GM21723 (cell line): ENCODE measurements around the gene FANCC.

Source experiments
- ATAC-seq: cut with Tn5 transposase; IDR thresholded peaks from one replicate; pipeline ENCODE4 v1.9.1; 2021; ENCODE audit warnings: mild to moderate bottlenecking, moderate library complexity; ENCODE audit not compliant: unreplicated experiment

FANCC gene

DNA sequence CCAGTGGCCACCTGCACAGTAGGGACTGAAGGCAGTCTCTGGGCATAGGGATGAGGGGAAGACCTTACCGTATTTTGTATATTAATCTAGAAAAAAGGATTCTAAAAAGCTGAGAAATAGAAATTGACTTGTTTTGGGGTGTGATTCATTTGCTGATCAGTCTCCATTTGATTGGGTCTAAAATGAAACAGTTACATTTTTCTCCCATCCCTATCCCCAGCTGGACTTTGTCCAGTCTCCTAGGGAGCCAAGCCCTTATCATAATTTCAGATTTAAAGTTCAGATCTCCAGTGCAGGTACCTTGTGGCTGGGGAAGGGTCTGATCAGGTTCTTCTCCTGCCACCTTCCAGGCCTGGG lies 240.8 kb downstream of the FANCC start:
- ATAC-seq: no peak

DNA sequence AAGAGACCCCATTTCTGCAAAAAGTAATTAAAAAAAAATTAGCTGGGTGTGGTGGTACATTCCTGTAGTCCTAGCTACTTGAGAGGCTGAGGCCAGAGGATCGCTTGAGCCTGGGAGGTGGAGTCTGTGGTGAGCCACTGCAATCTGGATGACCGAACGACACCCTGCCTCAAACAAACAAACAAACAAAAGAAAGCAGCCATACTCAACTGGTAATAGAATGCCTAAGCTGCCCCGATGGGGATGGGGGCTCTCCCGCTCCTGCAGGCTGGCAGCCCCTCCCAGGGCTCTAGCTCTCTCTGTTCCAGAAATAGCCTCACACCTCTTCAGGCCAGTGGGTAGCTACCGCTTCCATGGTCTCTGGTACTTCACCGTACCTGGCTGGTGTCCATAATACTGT lies 241.8 kb downstream of the FANCC start:
- no peak for ATAC-seq

DNA sequence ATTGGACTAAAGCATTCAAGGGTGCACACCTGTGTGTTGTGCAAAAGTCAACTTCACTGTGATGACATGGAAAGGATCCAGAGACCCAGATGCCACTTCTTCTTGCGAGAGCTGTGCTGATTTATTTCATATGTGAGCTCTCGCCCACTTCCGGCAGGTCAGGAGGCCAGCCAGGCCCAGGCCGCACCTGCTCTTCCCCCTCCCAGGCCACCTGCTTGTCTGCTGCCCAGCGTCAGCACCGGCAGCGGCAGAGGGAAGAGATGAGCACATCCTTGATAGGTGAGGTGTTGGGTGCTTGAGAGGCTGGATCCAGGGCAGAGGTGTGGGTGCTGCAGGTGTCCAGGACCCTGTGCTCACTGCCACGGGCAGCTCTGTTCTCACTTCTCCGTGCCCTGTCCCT lies 242.9 kb downstream of the FANCC start:
- no peak for ATAC-seq

DNA sequence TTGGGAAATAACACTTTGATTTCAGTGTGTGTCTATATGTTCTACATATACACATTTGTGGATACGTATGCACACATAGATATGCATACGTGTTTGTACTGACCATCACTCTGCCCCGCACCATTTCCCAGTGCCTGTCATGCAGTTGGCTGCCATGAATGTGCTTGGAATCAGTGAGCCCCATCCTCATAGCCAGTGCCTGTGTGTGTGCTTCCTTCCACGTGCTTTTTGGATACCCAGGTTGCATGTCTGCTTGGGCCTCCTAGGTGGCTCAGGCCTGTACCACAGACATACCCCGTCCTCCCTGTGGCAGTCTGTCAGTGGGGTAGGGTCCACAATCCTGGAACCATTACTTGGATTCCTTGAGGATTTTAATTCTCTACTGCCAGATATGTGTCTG lies 243.6 kb downstream of the FANCC start:
- no peak for ATAC-seq

DNA sequence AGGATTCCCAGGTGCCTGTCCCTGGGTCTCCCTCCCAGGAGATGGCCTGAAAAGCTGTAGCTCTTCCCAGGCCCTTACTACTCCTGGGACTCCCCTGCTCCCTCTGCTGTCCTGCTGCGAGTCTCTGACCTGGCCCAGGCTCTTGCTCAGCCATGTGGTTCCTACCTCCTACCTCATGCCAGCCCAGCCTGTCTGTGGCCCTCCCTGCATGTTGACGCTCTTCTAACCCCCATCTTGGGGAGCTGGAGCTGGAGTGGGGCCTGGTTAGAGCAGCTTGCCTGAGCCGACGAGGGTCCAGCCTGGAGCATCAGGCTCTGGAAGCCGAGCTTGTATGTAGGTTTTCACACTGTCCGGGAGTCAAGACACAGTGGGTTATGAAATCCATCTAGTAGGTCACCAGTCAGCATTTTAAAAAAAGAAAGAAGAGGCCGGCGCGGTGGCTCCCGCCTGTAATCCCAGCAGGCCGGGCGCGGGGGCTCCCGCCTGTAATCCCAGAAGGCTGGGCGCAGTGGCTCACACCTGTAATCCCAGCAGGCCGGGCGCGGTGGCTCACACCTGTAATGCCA lies 244.4 kb downstream of the FANCC start:
- ATAC-seq: no peak

DNA sequence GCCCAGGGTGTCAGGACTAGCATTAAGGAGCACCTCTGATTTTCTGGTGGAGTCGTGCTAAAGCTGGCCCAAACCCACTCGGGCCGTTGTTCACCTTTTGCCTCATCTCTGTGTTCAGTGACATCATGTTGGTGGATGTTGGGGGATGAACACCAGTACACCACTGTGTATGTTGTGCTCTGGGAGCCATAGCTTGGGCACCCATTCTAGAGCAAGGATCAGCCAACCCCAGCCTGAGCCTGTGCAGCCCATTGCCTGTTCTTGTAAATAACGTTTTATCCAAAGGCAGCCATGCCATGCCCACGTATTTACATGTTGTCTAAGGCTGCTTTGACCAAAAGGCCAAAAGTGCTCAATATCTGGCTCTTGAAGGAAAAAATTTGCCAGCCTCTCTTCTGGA lies 245.6 kb downstream of the FANCC start:
- no peak for ATAC-seq

DNA sequence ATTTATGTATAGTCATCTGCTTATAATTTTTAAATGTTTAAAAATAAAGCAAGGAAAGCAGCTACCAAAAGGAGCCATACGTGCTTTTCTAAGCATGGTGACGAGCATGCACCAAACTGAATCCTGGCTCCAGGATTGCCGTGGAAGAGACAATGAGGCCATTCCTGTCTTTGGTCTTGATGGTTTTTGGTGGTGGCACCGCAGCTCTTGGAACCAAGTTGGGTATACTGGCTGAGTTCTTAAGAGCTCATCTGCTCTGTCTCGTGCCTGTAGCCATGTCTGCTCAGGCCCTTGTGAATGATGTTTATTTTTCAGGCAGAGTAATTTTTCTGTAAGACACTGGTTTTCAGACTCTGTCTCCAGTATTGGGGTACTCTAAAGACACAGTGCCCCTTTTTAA lies 246.1 kb downstream of the FANCC start:
- ATAC-seq: no peak

DNA sequence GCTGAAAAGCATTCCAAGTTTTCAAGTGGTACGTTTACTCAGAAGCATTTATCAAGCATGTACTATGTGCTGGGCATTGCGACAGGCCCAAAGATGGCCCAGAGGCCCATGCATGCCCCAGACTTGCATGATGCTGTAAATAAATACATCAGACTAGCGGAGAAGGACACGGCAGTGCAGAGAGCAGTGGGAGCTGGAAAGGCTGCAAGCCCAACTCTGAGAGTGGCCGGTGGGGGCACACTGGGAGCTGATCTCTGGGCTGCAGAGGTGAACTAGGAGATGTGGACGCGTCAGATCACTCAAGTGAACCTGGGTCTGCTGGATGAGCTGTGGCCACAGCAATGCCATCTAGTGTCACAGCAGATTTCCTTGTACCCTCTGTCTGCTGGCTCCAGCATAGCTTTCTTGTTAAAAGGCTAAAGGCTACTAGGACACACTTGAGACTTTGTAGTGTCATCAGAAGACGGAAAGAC lies 246.9 kb downstream of the FANCC start:
- no peak for ATAC-seq

DNA sequence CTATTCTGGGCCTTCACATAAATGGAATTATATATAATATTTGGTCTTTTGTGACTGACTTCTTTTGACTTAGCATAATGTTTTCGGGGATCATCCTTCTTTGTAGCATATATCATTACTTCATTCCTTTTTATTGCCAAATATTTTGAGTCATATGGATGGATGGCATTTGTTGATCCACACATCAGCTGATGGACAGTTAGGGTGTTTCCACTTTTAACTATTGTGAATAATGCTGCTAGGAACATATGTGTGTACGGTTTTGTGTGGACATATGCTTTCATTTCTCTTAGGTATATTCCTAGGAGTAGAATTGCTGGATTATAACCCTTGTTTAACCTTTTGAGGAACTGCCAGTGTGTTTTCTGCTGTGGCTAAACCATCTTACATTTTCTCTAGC lies 249.6 kb downstream of the FANCC start:
- no peak for ATAC-seq

DNA sequence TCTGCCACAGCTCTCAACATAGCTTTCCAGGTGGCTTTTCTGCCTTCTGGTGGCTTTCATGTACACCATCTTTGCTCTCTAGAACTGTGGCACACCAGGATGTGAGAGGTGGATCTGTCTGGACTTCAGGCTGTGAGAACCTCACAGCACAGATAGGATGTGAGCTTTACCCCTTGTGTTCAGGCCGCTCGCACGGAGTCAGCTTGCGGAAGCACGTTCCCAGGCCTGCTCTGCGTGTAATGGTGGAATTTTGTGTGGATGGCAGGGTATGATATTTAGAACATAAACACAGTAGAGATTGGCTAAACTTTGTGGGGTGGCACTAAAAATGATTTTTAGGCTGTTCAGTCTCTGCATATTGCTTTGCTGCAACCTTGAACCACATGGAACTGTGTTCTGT lies 250.5 kb downstream of the FANCC start:
- ATAC-seq: no peak

DNA sequence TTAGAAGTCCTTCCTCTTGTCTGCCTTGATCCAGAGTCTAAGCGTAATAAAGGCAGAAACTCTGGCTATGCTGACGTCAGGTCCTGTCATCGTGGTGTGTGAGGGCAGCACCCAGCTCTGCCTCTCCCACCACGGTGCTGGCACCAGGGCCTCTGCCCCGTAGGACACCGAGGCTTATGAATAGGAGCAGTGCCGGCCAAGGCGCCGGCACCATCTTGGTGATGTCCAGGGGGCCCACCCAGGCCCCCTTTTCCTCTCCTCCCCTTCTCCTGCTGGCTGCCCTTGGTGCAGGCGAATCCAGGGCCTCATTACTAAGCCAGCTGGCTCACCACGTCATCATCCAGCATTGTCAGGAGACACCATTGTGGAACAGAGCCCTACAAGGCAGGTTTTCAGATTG lies 252.3 kb downstream of the FANCC start:
- no peak for ATAC-seq

DNA sequence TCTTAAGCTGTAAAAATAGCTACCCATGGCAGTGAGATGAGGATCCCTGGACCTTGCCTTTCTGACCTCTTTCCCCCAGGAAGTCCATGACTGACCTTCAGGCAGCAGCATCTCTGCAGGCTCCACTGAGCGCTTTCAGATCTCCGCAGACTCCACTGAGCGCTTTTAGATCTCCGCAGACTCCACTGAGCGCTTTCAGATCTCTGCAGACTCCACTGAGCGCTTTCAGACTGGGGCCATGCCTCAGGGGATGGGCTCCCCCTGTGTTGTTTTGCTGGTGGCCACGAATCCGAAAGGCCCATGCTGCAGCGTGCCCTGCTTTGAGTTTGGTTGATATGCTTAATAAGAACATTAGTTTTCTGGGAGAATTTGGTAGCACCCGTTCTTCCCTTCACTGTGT lies 254.2 kb downstream of the FANCC start:
- ATAC-seq: no peak

DNA sequence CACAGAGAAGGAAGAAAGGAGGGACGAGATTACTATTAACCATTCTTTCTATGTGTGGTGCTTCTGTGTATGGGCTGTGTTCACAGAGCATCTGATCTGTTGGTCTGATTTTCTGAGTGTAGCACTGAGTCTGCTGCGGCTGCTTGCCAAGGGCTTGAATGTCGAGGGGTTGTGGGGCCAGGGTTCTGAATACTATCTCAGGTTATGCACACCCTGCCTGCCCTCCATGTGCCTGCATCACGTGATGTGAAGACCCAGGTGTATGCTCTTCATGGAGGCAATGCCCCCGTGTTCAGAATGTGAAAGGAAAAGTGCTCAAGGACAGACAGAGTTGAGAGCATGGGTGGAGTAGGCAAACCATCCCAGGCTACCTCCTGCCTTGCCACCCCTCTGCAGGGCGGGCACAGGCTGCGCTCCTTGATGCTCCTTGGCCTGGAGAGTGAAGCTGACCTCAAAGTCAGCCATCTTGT lies 254.9 kb downstream of the FANCC start:
- ATAC-seq: no peak

DNA sequence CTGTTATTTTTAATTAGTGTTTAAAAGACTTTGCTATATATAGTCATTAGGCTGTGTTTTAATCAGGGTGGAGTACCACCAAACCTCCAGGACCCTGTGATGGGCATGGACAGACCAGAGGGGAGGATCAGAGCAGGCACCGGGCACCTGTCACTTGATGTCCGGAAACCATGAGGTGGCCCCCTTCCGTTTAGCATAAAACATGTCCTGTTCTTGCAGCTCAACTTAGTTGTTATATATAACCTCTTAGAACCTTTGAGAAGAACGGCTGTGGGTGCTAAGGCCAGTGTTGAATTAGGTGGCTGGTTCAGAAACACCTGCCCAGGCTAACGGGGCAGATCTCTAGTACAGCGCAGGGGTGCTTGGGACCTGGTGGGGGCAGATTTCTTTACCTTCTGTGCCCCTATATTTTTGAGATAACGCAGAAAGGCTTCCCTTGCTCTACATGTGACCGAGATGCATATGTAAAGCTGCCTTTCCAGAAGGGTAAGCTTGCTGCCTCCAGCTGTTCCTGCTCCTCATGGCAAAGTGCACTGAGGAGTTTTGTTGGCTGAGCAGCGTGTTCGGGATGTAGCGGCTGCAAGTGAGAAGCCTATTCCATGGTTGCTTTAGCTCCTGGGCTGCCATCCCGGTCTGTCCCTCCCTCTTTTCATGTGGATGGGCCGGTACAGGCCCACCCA lies 255.5 kb downstream of the FANCC start:
- ATAC-seq: no peak

DNA sequence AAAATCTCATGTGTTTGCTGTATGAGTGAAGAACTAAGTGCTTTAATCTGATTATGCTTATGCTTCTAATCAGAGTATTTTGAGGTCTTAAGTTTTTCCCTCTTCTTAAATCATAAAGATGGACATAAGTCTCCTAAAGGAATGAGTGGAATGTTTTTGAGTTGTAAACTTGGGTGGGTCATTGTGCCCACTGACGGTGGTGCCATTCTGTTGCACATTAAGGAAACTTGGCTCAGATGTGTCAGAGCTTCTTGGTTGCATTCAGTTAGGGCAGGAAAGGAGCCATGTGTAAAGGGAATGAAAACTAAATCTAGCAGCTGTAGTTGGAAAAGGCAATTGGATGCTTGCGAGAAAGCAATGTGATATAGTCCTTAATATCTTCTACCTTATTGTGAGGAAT lies 256.6 kb downstream of the FANCC start:
- no peak for ATAC-seq

DNA sequence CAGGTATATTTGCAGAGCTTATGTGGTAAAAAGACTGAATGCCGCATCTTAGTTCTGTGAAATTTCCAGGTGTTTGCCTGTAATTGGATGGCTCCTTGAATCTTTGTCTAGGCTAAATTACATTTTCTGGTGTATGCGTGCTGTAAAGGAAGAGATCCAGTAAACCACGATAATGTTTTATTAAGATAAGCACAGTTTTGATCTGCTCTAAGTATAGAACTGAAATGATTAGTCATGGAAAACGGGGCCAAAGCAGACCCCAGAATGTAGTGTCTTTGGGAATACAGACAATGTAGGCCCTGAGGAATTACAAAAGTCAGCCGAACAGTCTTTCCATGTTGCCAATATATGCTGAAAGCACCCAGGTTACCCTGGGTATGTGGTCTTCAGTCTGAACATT lies 257.3 kb downstream of the FANCC start:
- ATAC-seq: no peak

DNA sequence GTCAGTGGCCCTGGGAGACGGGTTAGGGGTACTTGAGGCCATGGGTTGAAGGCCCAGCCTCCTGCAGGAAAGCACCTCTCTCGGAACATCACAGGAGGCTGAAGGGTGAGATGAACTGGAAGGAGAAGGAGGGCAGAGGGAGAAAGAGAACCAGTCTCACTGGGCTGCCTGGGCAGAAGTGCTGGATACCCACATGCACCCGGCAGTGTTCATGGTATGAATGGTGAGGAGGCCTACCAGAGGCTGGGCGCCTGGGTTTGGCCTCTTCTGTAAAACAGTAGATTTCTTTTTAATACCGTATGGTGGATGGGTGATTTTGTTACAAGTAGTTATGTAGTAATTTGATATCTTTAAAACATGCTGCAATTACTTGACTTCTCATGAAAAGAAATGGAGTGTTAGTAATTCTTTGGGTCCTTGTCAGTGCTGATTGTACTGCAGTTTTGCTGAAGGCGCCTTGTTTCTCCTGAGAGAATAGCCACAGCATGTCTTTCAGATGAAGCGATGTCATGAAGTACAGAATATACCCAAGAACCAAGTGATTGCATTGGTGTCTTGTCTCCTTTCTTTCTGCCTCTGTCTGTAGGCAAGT lies 258.6 kb downstream of the FANCC start:
- no peak for ATAC-seq

DNA sequence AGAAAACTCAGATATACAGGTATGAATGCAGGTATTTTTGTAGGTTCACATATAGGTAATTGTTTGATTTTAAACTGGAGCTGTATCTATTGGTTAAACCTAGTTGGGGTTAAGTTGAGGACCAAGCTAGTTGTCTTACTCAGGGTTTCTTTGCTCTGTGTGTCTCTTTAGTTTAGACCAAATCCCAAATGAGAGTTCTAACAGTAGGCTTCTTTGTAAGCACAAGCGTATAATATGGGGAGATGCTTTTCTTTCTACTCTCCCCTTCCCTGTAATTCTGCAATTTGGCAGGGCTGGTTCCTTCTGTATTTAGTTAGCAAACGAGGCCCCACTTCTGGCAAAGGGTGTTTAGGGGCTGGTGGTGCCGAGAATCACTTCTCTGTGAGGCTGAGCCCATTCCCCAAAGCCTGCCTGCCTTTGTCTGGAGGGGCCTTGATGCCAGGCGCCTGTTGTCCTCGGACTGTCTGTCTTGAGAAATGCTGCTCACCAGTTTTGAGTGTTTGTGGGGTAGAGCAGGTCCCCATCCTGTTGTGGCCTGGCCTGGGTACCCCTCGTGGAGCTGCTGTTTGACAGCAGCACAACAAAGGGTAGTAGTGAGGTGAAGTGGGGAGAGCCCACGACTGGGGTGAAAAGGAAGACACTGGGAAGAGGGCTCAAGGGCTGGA lies 259.3 kb downstream of the FANCC start:
- ATAC-seq: no peak

DNA sequence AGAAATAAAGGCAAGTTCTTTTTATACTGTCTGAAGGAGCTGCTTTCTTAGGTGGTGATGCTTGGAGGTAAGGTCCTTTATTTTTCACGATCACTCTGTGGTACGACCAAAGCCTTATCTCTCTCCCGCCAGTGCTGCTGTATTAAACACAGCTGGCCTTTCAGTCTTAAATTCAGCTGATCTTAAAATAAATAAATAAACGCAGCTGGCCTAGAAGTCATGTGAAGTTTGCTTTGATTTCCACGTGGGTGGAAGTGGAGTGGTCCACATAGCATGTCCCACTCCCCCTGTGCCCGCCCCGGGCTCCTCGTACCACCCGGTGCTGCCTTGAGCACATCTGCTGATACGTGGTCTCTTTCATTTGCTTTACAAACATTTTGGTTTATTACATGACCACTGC lies 260.4 kb downstream of the FANCC start:
- no peak for ATAC-seq

DNA sequence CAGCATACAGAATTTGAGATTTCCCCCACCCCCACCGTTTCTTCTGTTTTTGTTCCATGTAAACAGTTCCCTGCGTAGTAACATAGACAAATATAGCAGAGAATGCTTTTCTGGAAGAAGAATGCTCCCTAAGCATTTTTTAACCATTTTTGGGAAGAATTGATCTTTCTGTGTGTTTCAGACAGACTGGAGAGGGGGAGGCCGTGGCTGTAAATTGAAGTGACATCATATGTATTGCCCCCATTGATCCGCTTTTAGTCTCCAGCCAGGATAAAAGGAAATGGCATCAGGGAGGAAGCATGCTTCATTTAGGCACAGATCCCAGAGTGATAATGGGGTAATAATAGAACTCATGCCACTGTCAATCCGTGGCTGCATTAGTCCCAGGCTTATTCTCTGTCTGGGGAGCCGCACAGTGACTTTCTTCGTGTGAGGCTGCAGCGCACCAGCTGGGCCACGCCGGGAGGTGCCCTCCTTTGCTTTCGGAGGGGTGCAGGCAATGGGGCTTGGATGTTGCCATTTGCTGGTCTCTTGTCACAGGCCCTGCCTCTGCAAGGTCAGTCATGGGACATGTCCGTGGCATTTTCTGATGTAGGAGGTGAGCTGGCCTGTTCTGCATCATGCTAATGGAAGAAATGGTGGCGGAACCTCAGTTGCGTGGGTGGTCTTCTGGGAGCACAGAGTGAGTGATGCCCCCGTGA lies 261.5 kb downstream of the FANCC start:
- ATAC-seq: no peak

DNA sequence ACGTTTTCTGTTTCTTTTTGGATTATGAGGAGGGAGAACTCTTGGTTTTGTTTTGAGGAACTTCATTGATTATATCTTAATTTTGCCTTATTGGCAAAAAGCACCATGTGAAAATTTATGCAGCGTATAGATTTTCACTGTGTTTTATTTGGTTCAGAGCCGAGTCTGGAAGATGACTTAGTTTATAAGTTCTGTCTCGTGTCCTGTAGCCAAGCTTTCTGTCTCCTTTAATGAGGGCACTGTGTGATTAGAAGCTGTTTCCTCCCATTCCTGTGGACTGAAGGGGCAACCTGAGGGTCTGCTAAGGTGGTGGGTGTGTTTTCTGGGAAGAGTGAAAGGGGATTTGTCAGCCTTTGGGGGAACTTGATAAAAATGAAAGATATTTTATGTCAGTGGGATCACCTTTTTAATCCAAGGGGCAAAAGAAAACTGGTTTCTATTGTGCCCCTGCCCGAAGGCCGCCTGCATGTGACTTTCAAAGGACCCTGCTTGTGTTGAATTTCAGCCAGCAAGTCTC lies 262.1 kb downstream of the FANCC start:
- no peak for ATAC-seq
